Ishikawa (cell line): ENCODE results near the gene SNAPIN.
A peak's percentile ranks its signal among the peaks of the same experiment; 100 is the strongest.

Source experiments
- CEBPB ChIP-seq: IDR thresholded peaks from 2 replicates; pipeline ENCODE4 v1.6.1; 2012
- CREB1 ChIP-seq: IDR thresholded peaks from 2 replicates; pipeline ENCODE4 v1.6.1; 2012; ENCODE audit warnings: low read depth
- EGR1 ChIP-seq: IDR thresholded peaks from 2 replicates; pipeline ENCODE4 v1.6.1; 2012
- EP300 ChIP-seq: IDR thresholded peaks from 2 replicates; pipeline ENCODE4 v1.6.1; 2012; ENCODE audit warnings: borderline replicate concordance
- FOXM1 ChIP-seq: IDR thresholded peaks from 2 replicates; pipeline ENCODE4 v1.6.1; 2012; ENCODE audit warnings: low read depth, borderline replicate concordance
- MAX ChIP-seq: IDR thresholded peaks from 2 replicates; pipeline ENCODE4 v1.6.1; 2012
- NFIC ChIP-seq: IDR thresholded peaks from 2 replicates; pipeline ENCODE4 v1.6.1; 2012
- RAD21 ChIP-seq: IDR thresholded peaks from 2 replicates; pipeline ENCODE4 v1.6.1; 2012; ENCODE audit warnings: low read depth
- REST ChIP-seq: IDR thresholded peaks from 2 replicates; pipeline ENCODE4 v1.6.1; 2012; ENCODE audit warnings: low read depth, mild to moderate bottlenecking
- TAF1 ChIP-seq: IDR thresholded peaks from 2 replicates; pipeline ENCODE4 v1.6.1; 2012; ENCODE audit warnings: low read depth, mild to moderate bottlenecking
- TCF12 ChIP-seq: IDR thresholded peaks from 2 replicates; pipeline ENCODE4 v1.6.1; 2012; ENCODE audit warnings: low read depth
- TEAD4 ChIP-seq: IDR thresholded peaks from 2 replicates; pipeline ENCODE4 v1.6.1; 2012
- USF1 ChIP-seq: IDR thresholded peaks from 2 replicates; pipeline ENCODE4 v1.6.1; 2012
- YY1 ChIP-seq: IDR thresholded peaks from 2 replicates; pipeline ENCODE4 v1.6.1; 2012; ENCODE audit warnings: low read depth
- ZBTB7A ChIP-seq: IDR thresholded peaks from 2 replicates; pipeline ENCODE4 v1.6.1; 2012; ENCODE audit warnings: low read depth

SNAPIN gene

GRCh38 chr1:153643816-153644215 lies 14.7 kb upstream of the SNAPIN start:
- TF ChIP-seq EGR1 (no peak), NFIC (no peak), ZBTB7A (no peak), TAF1 (no peak), YY1 (no peak), CREB1 (no peak), TCF12 (no peak), FOXM1 (no peak), MAX (no peak), USF1 (no peak), RAD21 (no peak), CEBPB (no peak), EP300 (no peak), TEAD4 (no peak), REST (no peak)

- TF ChIP-seq FOXM1 = no peak
- TF ChIP-seq MAX = no peak
- no peak for TF ChIP-seq CEBPB
- no peak for TF ChIP-seq TCF12
- TF ChIP-seq REST = no peak
- TF ChIP-seq NFIC = no peak
- TF ChIP-seq CREB1 = no peak
- no peak for TF ChIP-seq TAF1
- no peak for TF ChIP-seq EP300
- no peak for TF ChIP-seq YY1
- TF ChIP-seq TEAD4 = no peak
Observed at GRCh38 chr1:153646672-153647345, 11.7 kb upstream of the SNAPIN start.

GRCh38 chr1:153647346-153647714 lies 11.2 kb upstream of the SNAPIN start:
- TF ChIP-seq USF1 = no peak
- TF ChIP-seq FOXM1 = no peak
- no peak for TF ChIP-seq CREB1
- no peak for TF ChIP-seq TEAD4
- TF ChIP-seq EGR1 = no peak
- TF ChIP-seq EP300 = no peak
- no peak for TF ChIP-seq YY1
- TF ChIP-seq ZBTB7A = no peak
- TF ChIP-seq CEBPB = no peak
- TF ChIP-seq NFIC = no peak
- TF ChIP-seq TAF1 = no peak
- TF ChIP-seq MAX = no peak
- TF ChIP-seq RAD21 = no peak
- TF ChIP-seq REST = no peak
- TF ChIP-seq TCF12 = no peak

GRCh38 chr1:153648000-153648643 lies 10.4 kb upstream of the SNAPIN start:
- TF ChIP-seq TEAD4 = peak; percentile 84
- TF ChIP-seq NFIC = no peak
- peak; percentile 92 for TF ChIP-seq CEBPB
